Natural killer cell (primary cell): ENCODE measurements around the gene EXOC3L4. TPM values are rescaled to one million over a fixed set of nuclear protein-coding genes. Genes with fewer than 3 reads are reported as not detected.

Experiments used
- ATAC-seq, 3 donors: fragments of 150-1000 bp in 2 of 3; fragments of 200-7000 bp in 1 of 3; cut with Tn5 transposase; 1 replicate in 1 of 3; 2 replicates in 2 of 3; pipeline ENCODE4 v1.10.0; 2021; ENCODE audit warnings: mild to moderate bottlenecking in 2 of 3, moderate library complexity in 2 of 3
- DNase-seq, 2 donors: peaks; one replicate each; pipeline versions ENCODE4 v3.0.0 to v3.0.0-alpha.2; 2013 to 2021; ENCODE audit warnings: mixed read lengths in 1 of 2
- H3K27ac ChIP-seq: one replicate; pipeline ENCODE4 v1.5.1; 2013; ENCODE audit warnings: mild to moderate bottlenecking, low read length
- H3K27me3 ChIP-seq: one replicate; pipeline ENCODE4 v1.6.1; 2013; ENCODE audit warnings: low read length; ENCODE audit not compliant: control insufficient read depth, insufficient read depth
- H3K36me3 ChIP-seq: one replicate; pipeline ENCODE4 v1.6.1; 2013; ENCODE audit warnings: low read length; ENCODE audit not compliant: control insufficient read depth, insufficient read depth
- H3K4me1 ChIP-seq: one replicate; pipeline ENCODE4 v1.6.1; 2013; ENCODE audit warnings: low read length; ENCODE audit not compliant: control insufficient read depth, insufficient read depth
- H3K4me3 ChIP-seq: one replicate; pipeline ENCODE4 v1.5.1; 2013; ENCODE audit warnings: low read length
- H3K9me3 ChIP-seq: one replicate; pipeline ENCODE4 v1.6.1; 2013; ENCODE audit warnings: low read length; ENCODE audit not compliant: control insufficient read depth, insufficient read depth
- H3K27ac Mint-ChIP-seq, 2 donors: one replicate each; pipeline ENCODE4 v1.8.0; 2022; ENCODE audit warnings: mild to moderate bottlenecking in 2 of 2, mixed read lengths in 2 of 2, moderate library complexity in 1 of 2
- H3K27me3 Mint-ChIP-seq, 2 donors: one replicate each; pipeline ENCODE4 v1.8.0; 2022; ENCODE audit warnings: low read depth in 2 of 2, mixed read lengths in 2 of 2
- H3K36me3 Mint-ChIP-seq: one replicate; pipeline ENCODE4 v1.8.0; 2022; ENCODE audit warnings: mixed read lengths
- H3K4me1 Mint-ChIP-seq, 2 donors: one replicate each; pipeline ENCODE4 v1.8.0; 2022; ENCODE audit warnings: mixed read lengths in 2 of 2
- H3K4me3 Mint-ChIP-seq: one replicate; pipeline ENCODE4 v1.8.0; 2022; ENCODE audit warnings: mild to moderate bottlenecking, moderate library complexity, mixed read lengths
- H3K9me3 Mint-ChIP-seq, 2 donors: one replicate each; pipeline ENCODE4 v1.8.0; 2022; ENCODE audit warnings: mixed read lengths in 2 of 2
- CTCF ChIP-seq: fragments of 200-600 bp; IDR thresholded peaks from one replicate; pipeline ENCODE4 v1.8.0; 2022; ENCODE audit warnings: antibody characterized with exemption
- WGBS: methylation state at CpG from one replicate; pipeline ENCODE4 v1.1.7; 2013; ENCODE audit warnings: missing lambda C conversion rate; ENCODE audit not compliant: insufficient coverage; 5-methylcytosine and 5-hydroxymethylcytosine counted together
- intact Hi-C: fragments of 100-400 bp; cut with micrococcal nuclease; formaldehyde crosslinking; loops from one replicate; pipeline ENCODE4 v1.14.2; 2022
- total RNA-seq, 4 donors: library from RNA; stranded (reverse); fragments of 120-200 nt in 1 of 4; gene quantifications; one replicate each; pipeline versions ENCODE4 v1.2.3 to v1.2.4, GENCODE V29; 2013 to 2022

Gene EXOC3L4
- total RNA-seq, 3 donors from 2014 or later (not counting 1 experiment from before 2014, with no cell fraction given): not detected

GRCh38 chr14:103132381-103133209 lies 38.1 kb downstream of the EXOC3L4 start:
- Mint-ChIP-seq H3K36me3 (no peaks in the 10 kb centered on the region), H3K4me3 (no peak overlapping the region), H3K9me3 (no peaks in the 10 kb centered on the region), H3K27me3 (peaks cover 0 to 7% of the 10 kb centered on the region in 2 donors), H3K4me1 (peaks cover 0 to 4% of the 10 kb centered on the region in 2 donors), H3K27ac (no peak overlapping the region)
- TF ChIP-seq CTCF: no peak
- H3K9me3 ChIP-seq: no peaks in the 10 kb centered on the region
- no peaks in the 10 kb centered on the region for H3K27me3 ChIP-seq
- no peaks in the 10 kb centered on the region for H3K4me1 ChIP-seq
- DNase-seq (no peak), ATAC-seq (no peak)
- intact Hi-C loops: no loop called here
- 88% methylated on average over 39 of the region's 39 CpGs for WGBS
- H3K27ac ChIP-seq: no peak overlapping the region
- H3K4me3 ChIP-seq: no peak overlapping the region
- H3K36me3 ChIP-seq: no peaks in the 10 kb centered on the region

- ATAC-seq: no peak
- no peak overlapping the region for H3K4me3 Mint-ChIP-seq
- no peak for TF ChIP-seq CTCF
- H3K4me1 Mint-ChIP-seq: peaks cover 0 to 4% of the 10 kb centered on the region in 2 donors
- H3K27ac Mint-ChIP-seq: no peak overlapping the region
- Histone ChIP-seq H3K27ac (no peak overlapping the region), H3K9me3 (no peaks in the 10 kb centered on the region), H3K4me3 (no peak overlapping the region), H3K36me3 (no peaks in the 10 kb centered on the region), H3K27me3 (no peaks in the 10 kb centered on the region), H3K4me1 (no peaks in the 10 kb centered on the region)
- no peaks in the 10 kb centered on the region for H3K36me3 Mint-ChIP-seq
- intact Hi-C loops: no loop called here
- WGBS: 93% methylated on average over 25 of the region's 25 CpGs
- no peak for DNase-seq
- H3K27me3 Mint-ChIP-seq: peaks cover 0 to 9% of the 10 kb centered on the region in 2 donors
- no peaks in the 10 kb centered on the region for H3K9me3 Mint-ChIP-seq
These were observed 39.0 kb downstream of the EXOC3L4 start for GRCh38 chr14:103133210-103134140.

GRCh38 chr14:103134405-103134804 lies 39.9 kb downstream of the EXOC3L4 start:
- Histone ChIP-seq H3K27me3 (no peaks in the 10 kb centered on the region), H3K36me3 (no peaks in the 10 kb centered on the region), H3K9me3 (no peaks in the 10 kb centered on the region), H3K27ac (no peak overlapping the region), H3K4me1 (no peaks in the 10 kb centered on the region), H3K4me3 (no peak overlapping the region)
- WGBS: 60% methylated on average over 1 of the region's 2 CpGs
- ATAC-seq (no peak), DNase-seq (no peak)
- no peak overlapping the region for H3K27ac Mint-ChIP-seq
- H3K9me3 Mint-ChIP-seq: no peaks in the 10 kb centered on the region
- intact Hi-C loops: no loop called here
- peaks cover 0 to 4% of the 10 kb centered on the region in 2 donors for H3K4me1 Mint-ChIP-seq
- peaks cover 0 to 9% of the 10 kb centered on the region in 2 donors for H3K27me3 Mint-ChIP-seq
- H3K4me3 Mint-ChIP-seq: no peak overlapping the region
- no peaks in the 10 kb centered on the region for H3K36me3 Mint-ChIP-seq
- no peak for TF ChIP-seq CTCF
